IMR-90 (cell line): Measurements from ENCODE around the gene CLDN7. TPM values are rescaled to one million over a fixed set of nuclear protein-coding genes. Genes with fewer than 3 reads are reported as not detected.
A peak's percentile ranks its signal among the peaks of the same experiment; 100 is the strongest.

ENCODE experiments used
- ATAC-seq: fragments of 200-7000 bp; cut with Tn5 transposase; 2 replicates; pipeline ENCODE4 v1.9.1; 2020; ENCODE audit warnings: low read depth, mild to moderate bottlenecking, moderate library complexity
- BruUV-seq: library from RNA; stranded (reverse); fragments of 400-500 nt; replicated peaks from 2 replicates; lab custom pipeline; 2021; lab: Mats Ljungman, UMichigan
- CTCF ChIA-PET: fragments of 300-600 bp; formaldehyde crosslinking; extraction: SDS; loops from one replicate; lab custom pipeline; 2021; ENCODE audit warnings: antibody characterized with exemption; lab: Yijun Ruan, JAX
- POLR2A ChIA-PET: fragments of 300-600 bp; sonication (Branson Sonifier 250); formaldehyde crosslinking; loops from one replicate; lab custom pipeline; 2022; ENCODE audit warnings: antibody characterized with exemption; ENCODE audit not compliant: unreplicated experiment; lab: Charles Lee
- DNase-seq: peaks from one replicate; pipeline ENCODE4 v3.0.0; 2013
- H2AFZ ChIP-seq: replicated peaks from 2 replicates; pipeline ENCODE3; 2013; ENCODE audit warnings: low read length, mild to moderate bottlenecking; ENCODE audit not compliant: poor library complexity
- H2AK5ac ChIP-seq: 2 replicates; pipeline ENCODE4 v1.6.1; 2013; ENCODE audit warnings: low read depth, low read length, inconsistent platforms
- H2AK9ac ChIP-seq: replicated peaks from 2 replicates; pipeline ENCODE3; 2013; ENCODE audit warnings: mild to moderate bottlenecking, low read depth, low read length, moderate library complexity; ENCODE audit not compliant: poor library complexity
- H2BK120ac ChIP-seq: 2 replicates; pipeline ENCODE4 v1.6.1; 2013; ENCODE audit warnings: low read depth, low read length, inconsistent platforms
- H2BK15ac ChIP-seq: 3 replicates; pipeline ENCODE4 v1.6.1; 2013; ENCODE audit warnings: low read depth, low read length, inconsistent platforms
- H2BK20ac ChIP-seq: 2 replicates; pipeline ENCODE4 v1.6.1; 2013; ENCODE audit warnings: low read depth, mild to moderate bottlenecking, inconsistent platforms, low read length, moderate library complexity
- H2BK5ac ChIP-seq: 2 replicates; pipeline ENCODE4 v1.6.1; 2013; ENCODE audit warnings: mild to moderate bottlenecking, low read depth, low read length, inconsistent platforms; ENCODE audit not compliant: poor library complexity, severe bottlenecking
- H3K14ac ChIP-seq: replicated peaks from 2 replicates; pipeline ENCODE4 v1.6.1; 2013; ENCODE audit warnings: low read depth, low read length, inconsistent platforms
- H3K18ac ChIP-seq: 2 replicates; pipeline ENCODE4 v1.6.1; 2013; ENCODE audit warnings: low read depth, low read length, control low read depth
- H3K23ac ChIP-seq: 2 replicates; pipeline ENCODE4 v1.6.1; 2013; ENCODE audit warnings: low read depth, low read length, inconsistent platforms
- H3K27ac ChIP-seq: 2 replicates; pipeline ENCODE4 v1.5.1; 2013; ENCODE audit warnings: mild to moderate bottlenecking, control low read depth, low read length; ENCODE audit not compliant: insufficient read depth
- H3K27me3 ChIP-seq: 2 replicates; pipeline ENCODE4 v1.6.1; 2013; ENCODE audit warnings: low read length; ENCODE audit not compliant: control insufficient read depth, insufficient read depth
- H3K36me3 ChIP-seq: 2 replicates; pipeline ENCODE4 v1.6.1; 2013; ENCODE audit warnings: low read length, mixed read lengths; ENCODE audit not compliant: control insufficient read depth, insufficient read depth
- H3K4ac ChIP-seq: 2 replicates; pipeline ENCODE4 v1.6.1; 2013; ENCODE audit warnings: low read depth, low read length, inconsistent platforms
- H3K4me1 ChIP-seq: 2 replicates; pipeline ENCODE4 v1.6.1; 2013; ENCODE audit warnings: low read length, mixed read lengths; ENCODE audit not compliant: control insufficient read depth, insufficient read depth
- H3K4me2 ChIP-seq: 2 replicates; pipeline ENCODE4 v1.6.1; 2013; ENCODE audit warnings: low read depth, mild to moderate bottlenecking, control low read depth, low read length, moderate library complexity
- H3K4me3 ChIP-seq: 2 replicates; pipeline ENCODE4 v1.5.1; 2013; ENCODE audit warnings: low read depth, mild to moderate bottlenecking, control low read depth, low read length, moderate library complexity; ENCODE audit not compliant: insufficient read depth
- H3K56ac ChIP-seq: 2 replicates; pipeline ENCODE4 v1.6.1; 2013; ENCODE audit warnings: low read length, inconsistent platforms; ENCODE audit not compliant: insufficient read depth; ENCODE audit errors: extremely low read depth
- H3K79me1 ChIP-seq, 2 experiments: 2 replicates each; pipeline ENCODE4 v1.6.1; 2013; ENCODE audit warnings: low read length in 2 of 2, inconsistent platforms in 1 of 2, low read depth in 1 of 2
- H3K9ac ChIP-seq: 2 replicates; pipeline ENCODE4 v1.6.1; 2013; ENCODE audit warnings: low read depth, low read length, control low read depth
- H3K9me1 ChIP-seq: 2 replicates; pipeline ENCODE4 v1.6.1; 2013; ENCODE audit warnings: low read length, inconsistent platforms; ENCODE audit not compliant: insufficient read depth
- H3K9me3 ChIP-seq: 2 replicates; pipeline ENCODE4 v1.6.1; 2013; ENCODE audit warnings: low read length; ENCODE audit not compliant: control insufficient read depth, insufficient read depth
- H4K20me1 ChIP-seq: 2 replicates; pipeline ENCODE4 v1.6.1; 2013; ENCODE audit warnings: low read length, inconsistent platforms; ENCODE audit not compliant: insufficient read depth
- H4K5ac ChIP-seq: 2 replicates; pipeline ENCODE4 v1.6.1; 2013; ENCODE audit warnings: mild to moderate bottlenecking, low read depth, low read length, control low read depth
- H4K8ac ChIP-seq, 2 experiments: 2 replicates each; pipeline ENCODE4 v1.6.1; 2013; ENCODE audit warnings: low read depth in 2 of 2, low read length in 2 of 2, control low read depth in 1 of 2, inconsistent platforms in 1 of 2
- H4K91ac ChIP-seq: 2 replicates; pipeline ENCODE4 v1.6.1; 2013; ENCODE audit warnings: low read depth, low read length, inconsistent platforms; ENCODE audit not compliant: insufficient read depth
- CEBPB ChIP-seq: IDR thresholded peaks from 2 replicates; pipeline ENCODE4 v1.6.1; 2012; ENCODE audit warnings: low read depth, low read length, improper control_type of control experiment
- RAD21 ChIP-seq: IDR thresholded peaks from 2 replicates; pipeline ENCODE4 v1.6.1; 2012; ENCODE audit warnings: low read length, improper control_type of control experiment
- WGBS, 2 experiments: methylation state at CpG; one replicate each; pipeline versions ENCODE4 v1.1.5 to v1.1.7; 2013; ENCODE audit warnings: missing lambda C conversion rate in 2 of 2; ENCODE audit not compliant: insufficient read length in 1 of 2; ENCODE audit errors: extremely low coverage in 2 of 2; 5-methylcytosine and 5-hydroxymethylcytosine counted together
- dilution Hi-C: fragments of 300-500 bp; cut with HindIII; formaldehyde crosslinking; loops from one replicate; pipeline ENCODE4 v1.14.3; 2018; ENCODE audit warnings: low sequenced_read_pairs; ENCODE audit not compliant: unreplicated experiment
- in situ Hi-C: fragments of 300-500 bp; cut with MboI; formaldehyde crosslinking; loops from 3 replicates; pipeline ENCODE4 v1.14.3; 2019; ENCODE audit warnings: low sequenced_read_pairs, inconsistent platforms, mixed read lengths
- intact Hi-C: fragments of 100-400 bp; cut with micrococcal nuclease; formaldehyde crosslinking; loops from 2 replicates; pipeline ENCODE4 v1.10.0; 2022
- polyA plus RNA-seq, 3 experiments: library from polyadenylated mRNA; depleted of rRNA; stranded (reverse); fragments of >200 nt; gene quantifications; 2 replicates each; pipeline ENCODE4 v1.2.3, GENCODE V29; 2012; ENCODE audit warnings: low replicate concordance in 1 of 3
- total RNA-seq: library from RNA; depleted of rRNA; stranded (reverse); fragments of >200 nt; gene quantifications from 2 replicates; pipeline ENCODE4 v1.2.3, GENCODE V29; 2012

Gene CLDN7
- total and polyA plus RNA-seq, 2 of the 4 experiments (the other 2 are of a cell fraction), result 1.4 TPM

DNA sequence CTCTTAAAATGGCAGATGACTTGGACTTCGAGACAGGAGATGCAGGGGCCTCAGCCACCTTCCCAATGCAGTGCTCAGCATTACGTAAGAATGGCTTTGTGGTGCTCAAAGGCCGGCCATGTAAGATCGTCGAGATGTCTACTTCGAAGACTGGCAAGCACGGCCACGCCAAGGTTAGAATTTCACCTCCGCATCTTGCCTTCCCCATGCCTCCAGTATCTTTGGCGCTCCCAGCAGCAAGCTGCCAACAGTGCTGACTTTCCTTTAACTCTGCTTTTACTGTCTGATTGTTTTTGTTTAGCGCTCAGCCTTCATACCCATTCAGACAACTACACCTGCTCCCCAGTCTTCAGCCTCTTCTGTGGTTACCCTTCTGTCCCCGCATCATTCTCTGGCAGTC is 47.4 kb upstream of the CLDN7 start:
- CTCF ChIA-PET, result interaction anchor here (0.9 kb wide), 1 partner anchor 10 kb away, joined by 3 read pairs; no protein-coding TSS in a partner anchor
- Histone ChIP-seq H3K23ac (no peak overlapping the region), H2BK15ac (no peak overlapping the region), H2BK20ac (no peak overlapping the region), H3K18ac (no peak overlapping the region), H4K20me1 (peaks cover 62% of the 10 kb centered on the region), H3K4me3 (no peak overlapping the region), H3K14ac (no peak overlapping the region), H3K9me3 (no peaks in the 10 kb centered on the region), H2AK5ac (no peak overlapping the region), H3K36me3 (peaks cover 34% of the 10 kb centered on the region), H2AK9ac (no peak overlapping the region), H2AFZ (no peak overlapping the region), H3K27ac (no peak overlapping the region), H4K91ac (no peak overlapping the region), H3K9me1 (peaks cover 13% of the 10 kb centered on the region), H4K5ac (no peak overlapping the region), H2BK120ac (no peak overlapping the region), H3K56ac (no peak overlapping the region), H2BK5ac (no peak overlapping the region), H4K8ac (no peak overlapping the region), H3K4me1 (peaks cover 4% of the 10 kb centered on the region; the same call in 1 of the 2 replicates), H3K79me1 (peaks cover 25 to 58% of the 10 kb centered on the region in 2 experiments), H3K27me3 (no peaks in the 10 kb centered on the region), H3K9ac (no peak overlapping the region), H3K4ac (no peak overlapping the region), H3K4me2 (no peak overlapping the region)
- intact Hi-C loops, result no loop called here
- dilution Hi-C loops, result no loop called here
- BruUV-seq, result no TSS peak
- in situ Hi-C loops, result loop anchor here (10.0 kb wide), 1 partner anchor 265 kb away; the partner anchor contains the start of gene SLC16A11
- TF ChIP-seq RAD21, result no peak
- TF ChIP-seq CEBPB, result 0 out of 2 replicates have a peak, but pooled peaks have one; percentile 19
- POLR2A ChIA-PET, result no interaction called here
- DNase-seq (no peak), ATAC-seq (no peak)
- WGBS, 2 experiments, result 91% methylated on average over 10 of the region's 12 CpGs; no CpG with 5 or more reads in 1 of the 2 experiments
